ENCODE measurements around the gene ACSS1. TPM values are rescaled to one million over a fixed set of nuclear protein-coding genes. Genes with fewer than 3 reads are reported as not detected.

The ACSS1 gene
- total and polyA plus RNA-seq, 2 experiments from 2014 or later, result 1.3 to 4.1 TPM

GRCh38 chr20:24965065-24965919 is 92.6 kb downstream of the ACSS1 start:
- no peak overlapping the region for H3K27ac ChIP-seq (ENCODE audit: low read depth)
- H3K4me3 ChIP-seq, result no peak overlapping the region
- no peaks in the 10 kb centered on the region; the same call in 2 of the 3 replicates for H3K9me3 Mint-ChIP-seq
- H3K36me3 ChIP-seq (ENCODE audit: insufficient read depth), result peaks cover 13% of the 10 kb centered on the region
- no peaks in the 10 kb centered on the region; the same call in 1 of the 2 replicates for H4K20me1 ChIP-seq (replicated peaks; ENCODE audit: insufficient read depth)
- no peaks in the 10 kb centered on the region for H3K27me3 ChIP-seq (ENCODE audit: insufficient read depth)
- H3K79me2 ChIP-seq (replicated peaks; ENCODE audit: insufficient read depth), result no peaks in the 10 kb centered on the region
- TF ChIP-seq CTCF (conservative IDR thresholded peaks at IDR 0.05; ENCODE audit: low read depth in 2 of 2) (no peak), CREB1 (CRISPR knock-in tag; IDR thresholded peaks at IDR 0.05; ENCODE audit: low read depth) (no peak), STAT1 (IDR thresholded peaks at IDR 0.05; ENCODE audit: unreplicated experiment) (no peak)
- H3K4me1 ChIP-seq (ENCODE audit: insufficient read depth), result no peaks in the 10 kb centered on the region
- no peak overlapping the region for H3K4me2 ChIP-seq
- H3K4me3 Mint-ChIP-seq, result no peak overlapping the region
- no peaks in the 10 kb centered on the region for H3K4me1 Mint-ChIP-seq
- ATAC-seq (no peak), DNase-seq (ENCODE audit: low spot score) (no peak)
- peaks cover 58% of the 10 kb centered on the region for H3K36me3 Mint-ChIP-seq (ENCODE audit: low read depth)
- no peaks in the 10 kb centered on the region for H3K9me2 ChIP-seq (ENCODE audit: insufficient read depth)
- no peak overlapping the region; the same call in 1 of the 2 replicates for H3K27ac Mint-ChIP-seq
- no peak overlapping the region for H2AFZ ChIP-seq
- H3K27me3 Mint-ChIP-seq (ENCODE audit: insufficient read depth, low read depth, poor library complexity), result peaks cover 6% of the 10 kb centered on the region
- H3F3A ChIP-seq (replicated peaks; ENCODE audit: low read depth), result no peaks in the 10 kb centered on the region

DNA sequence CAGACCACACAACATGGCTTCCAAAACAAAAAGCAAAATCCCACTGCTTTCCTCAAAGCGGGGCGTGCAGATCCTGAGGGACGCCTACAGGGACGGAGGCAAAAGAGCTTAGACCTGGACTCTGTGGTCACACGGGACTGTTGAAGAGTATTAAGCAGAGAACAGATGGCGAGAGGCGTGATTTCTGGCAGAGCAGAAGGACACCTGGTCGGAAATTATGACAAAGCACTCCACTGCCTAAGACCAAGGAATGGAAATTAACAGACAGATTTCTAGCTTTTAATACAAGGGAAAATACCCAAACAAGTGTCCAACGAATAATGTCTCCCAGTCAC is 93.5 kb downstream of the ACSS1 start:
- TF ChIP-seq ZNF114 (CRISPR knock-in tag; IDR thresholded peaks at IDR 0.05) (no peak), JUNB (IDR thresholded peaks at IDR 0.05; ENCODE audit: unreplicated experiment) (no peak), EZH2 (IDR thresholded peaks at IDR 0.05; ENCODE audit: low read depth, unreplicated experiment) (no peak)
- TF ChIP-seq, protein P1, sequence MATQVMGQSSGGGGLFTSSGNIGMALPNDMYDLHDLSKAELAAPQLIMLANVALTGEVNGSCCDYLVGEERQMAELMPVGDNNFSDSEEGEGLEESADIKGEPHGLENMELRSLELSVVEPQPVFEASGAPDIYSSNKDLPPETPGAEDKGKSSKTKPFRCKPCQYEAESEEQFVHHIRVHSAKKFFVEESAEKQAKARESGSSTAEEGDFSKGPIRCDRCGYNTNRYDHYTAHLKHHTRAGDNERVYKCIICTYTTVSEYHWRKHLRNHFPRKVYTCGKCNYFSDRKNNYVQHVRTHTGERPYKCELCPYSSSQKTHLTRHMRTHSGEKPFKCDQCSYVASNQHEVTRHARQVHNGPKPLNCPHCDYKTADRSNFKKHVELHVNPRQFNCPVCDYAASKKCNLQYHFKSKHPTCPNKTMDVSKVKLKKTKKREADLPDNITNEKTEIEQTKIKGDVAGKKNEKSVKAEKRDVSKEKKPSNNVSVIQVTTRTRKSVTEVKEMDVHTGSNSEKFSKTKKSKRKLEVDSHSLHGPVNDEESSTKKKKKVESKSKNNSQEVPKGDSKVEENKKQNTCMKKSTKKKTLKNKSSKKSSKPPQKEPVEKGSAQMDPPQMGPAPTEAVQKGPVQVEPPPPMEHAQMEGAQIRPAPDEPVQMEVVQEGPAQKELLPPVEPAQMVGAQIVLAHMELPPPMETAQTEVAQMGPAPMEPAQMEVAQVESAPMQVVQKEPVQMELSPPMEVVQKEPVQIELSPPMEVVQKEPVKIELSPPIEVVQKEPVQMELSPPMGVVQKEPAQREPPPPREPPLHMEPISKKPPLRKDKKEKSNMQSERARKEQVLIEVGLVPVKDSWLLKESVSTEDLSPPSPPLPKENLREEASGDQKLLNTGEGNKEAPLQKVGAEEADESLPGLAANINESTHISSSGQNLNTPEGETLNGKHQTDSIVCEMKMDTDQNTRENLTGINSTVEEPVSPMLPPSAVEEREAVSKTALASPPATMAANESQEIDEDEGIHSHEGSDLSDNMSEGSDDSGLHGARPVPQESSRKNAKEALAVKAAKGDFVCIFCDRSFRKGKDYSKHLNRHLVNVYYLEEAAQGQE (IDR thresholded peaks at IDR 0.05; ENCODE audit: unreplicated experiment), result no peak
- H3K4me1 Mint-ChIP-seq, result no peaks in the 10 kb centered on the region

More for the DNA sequence above, 93.5 kb downstream of the ACSS1 start:
- H3K27ac ChIP-seq (ENCODE audit: low read depth), result no peak overlapping the region
- no peaks in the 10 kb centered on the region for H3K79me2 ChIP-seq (replicated peaks; ENCODE audit: insufficient read depth)
- no peaks in the 10 kb centered on the region; the same call in 2 of the 3 replicates for H3K9me3 Mint-ChIP-seq
- H3K4me2 ChIP-seq, result no peak overlapping the region
- H3K27ac Mint-ChIP-seq, result no peak overlapping the region
- H3K9me2 ChIP-seq (ENCODE audit: insufficient read depth), result no peaks in the 10 kb centered on the region
- no peaks in the 10 kb centered on the region; the same call in 1 of the 2 replicates for H4K20me1 ChIP-seq (replicated peaks; ENCODE audit: insufficient read depth)
- H3K27me3 ChIP-seq (ENCODE audit: insufficient read depth), result no peaks in the 10 kb centered on the region
- peaks cover 6% of the 10 kb centered on the region for H3K27me3 Mint-ChIP-seq (ENCODE audit: insufficient read depth, low read depth, poor library complexity)
- no peak overlapping the region for H3K4me3 Mint-ChIP-seq
- H3K36me3 Mint-ChIP-seq (ENCODE audit: low read depth), result peaks cover 52% of the 10 kb centered on the region
- no peak overlapping the region for H3K4me3 ChIP-seq
- H3K4me1 ChIP-seq (ENCODE audit: insufficient read depth), result no peaks in the 10 kb centered on the region
- H2AFZ ChIP-seq, result no peak overlapping the region
- ATAC-seq, result no peak
- H3K36me3 ChIP-seq (ENCODE audit: insufficient read depth), result peaks cover 13% of the 10 kb centered on the region
- no peaks in the 10 kb centered on the region for H3F3A ChIP-seq (replicated peaks; ENCODE audit: low read depth)
- no peak for DNase-seq (ENCODE audit: low spot score)
